HPDE6-E6E7 (cell line): Measurements from ENCODE around the gene PLA2G15.

Experiments
- DNase-seq: peaks from one replicate; pipeline ENCODE4 v3.0.0; 2011; ENCODE audit warnings: missing footprints; ENCODE audit errors: extremely low spot score

Gene PLA2G15

GRCh38 chr16:68233085-68233834 is 11.9 kb upstream of the PLA2G15 start:
- no peak for DNase-seq

- no peak for DNase-seq
Measured at GRCh38 chr16:68233835-68234187, 11.4 kb upstream of the PLA2G15 start.

GRCh38 chr16:68234188-68235107 is 10.7 kb upstream of the PLA2G15 start:
- DNase-seq: peak; percentile 77

- peak; percentile 63 for DNase-seq
Measured at GRCh38 chr16:68235108-68235886, 9.9 kb upstream of the PLA2G15 start.

GRCh38 chr16:68235887-68236136 is 9.4 kb upstream of the PLA2G15 start, which contains the start of gene ESRP2:
Gene ESRP2, minus strand, starts transcription at chr16:68236127. Its CDS starts 82 bp downstream, at chr16:68236045.
- no peak for DNase-seq

GRCh38 chr16:68236137-68236825 is 8.9 kb upstream of the PLA2G15 start:
- DNase-seq: peak; percentile 95

- peak; percentile 33 for DNase-seq
Measured at GRCh38 chr16:68236826-68237242, 8.3 kb upstream of the PLA2G15 start.

GRCh38 chr16:68237243-68238028 is 7.7 kb upstream of the PLA2G15 start:
- peak; percentile 97 for DNase-seq

GRCh38 chr16:68238029-68238345 is 7.2 kb upstream of the PLA2G15 start:
- DNase-seq: no peak

GRCh38 chr16:68242085-68242484 is 3.1 kb upstream of the PLA2G15 start:
- DNase-seq: no peak

GRCh38 chr16:68242926-68243858 is 2.0 kb upstream of the PLA2G15 start:
- DNase-seq: no peak

GRCh38 chr16:68244481-68244902 is 681 bp upstream of the PLA2G15 start:
- DNase-seq: no peak

- DNase-seq: no peak
Measured at GRCh38 chr16:68246121-68246520, 948 bp downstream of the PLA2G15 start.

GRCh38 chr16:68246666-68247065 is 1.5 kb downstream of the PLA2G15 start:
- no peak for DNase-seq

- DNase-seq: no peak
Measured at GRCh38 chr16:68247400-68247799, 2.2 kb downstream of the PLA2G15 start.

GRCh38 chr16:68247932-68248331 is 2.8 kb downstream of the PLA2G15 start:
- DNase-seq: no peak

- DNase-seq: no peak
Measured at GRCh38 chr16:68249371-68249770, 4.2 kb downstream of the PLA2G15 start.

GRCh38 chr16:68250951-68251350 is 5.8 kb downstream of the PLA2G15 start:
- no peak for DNase-seq

- DNase-seq: no peak
Measured at GRCh38 chr16:68251832-68252231, 6.7 kb downstream of the PLA2G15 start.

- no peak for DNase-seq
Measured at GRCh38 chr16:68252383-68252782, 7.2 kb downstream of the PLA2G15 start.
